Measurements from ENCODE around the gene RPS26.
"Not testable (repeated sequence)": the region's sequence is repeated elsewhere in the genome, so short reads cannot be mapped to it uniquely, and the experiment has no call there.

Gene RPS26

GRCh38 chr12:56041552-56042429 is at the start of gene RPS26:
RPS26 (plus strand) TSS chr12:56041918; CDS start chr12:56042167, 249 bp downstream.
- DNase-seq = peak; percentile 97

DNA sequence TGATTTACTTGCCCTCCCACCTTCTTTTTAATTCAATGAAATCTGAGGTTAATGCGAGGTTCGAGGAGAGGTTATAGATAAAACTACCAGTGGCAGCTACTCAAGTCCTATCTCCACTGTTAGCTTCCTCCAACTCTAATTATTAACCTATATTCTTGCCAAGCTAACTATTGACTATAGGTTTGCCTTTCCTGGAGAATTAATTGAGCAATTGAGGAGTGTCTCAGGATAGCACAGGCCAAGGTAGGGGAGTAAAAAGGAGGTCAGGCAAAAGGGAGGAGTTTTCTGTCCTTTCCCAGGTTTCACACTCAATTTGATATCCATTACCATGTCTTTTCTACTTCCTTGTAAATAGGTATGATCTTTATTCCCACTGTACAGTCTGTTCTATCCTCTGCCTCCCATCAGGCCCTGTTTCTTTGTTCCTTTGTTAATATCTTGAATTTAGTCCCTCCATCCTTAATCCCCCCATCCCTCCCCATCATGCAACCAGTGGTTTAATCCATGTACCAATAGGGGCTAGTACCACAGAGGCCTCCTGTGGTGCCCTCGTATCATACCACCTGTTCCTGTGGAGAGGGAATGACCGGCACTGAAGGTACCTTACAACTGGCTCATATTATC is 48.4 kb upstream of the RPS26 start:
- no peak for DNase-seq

DNA sequence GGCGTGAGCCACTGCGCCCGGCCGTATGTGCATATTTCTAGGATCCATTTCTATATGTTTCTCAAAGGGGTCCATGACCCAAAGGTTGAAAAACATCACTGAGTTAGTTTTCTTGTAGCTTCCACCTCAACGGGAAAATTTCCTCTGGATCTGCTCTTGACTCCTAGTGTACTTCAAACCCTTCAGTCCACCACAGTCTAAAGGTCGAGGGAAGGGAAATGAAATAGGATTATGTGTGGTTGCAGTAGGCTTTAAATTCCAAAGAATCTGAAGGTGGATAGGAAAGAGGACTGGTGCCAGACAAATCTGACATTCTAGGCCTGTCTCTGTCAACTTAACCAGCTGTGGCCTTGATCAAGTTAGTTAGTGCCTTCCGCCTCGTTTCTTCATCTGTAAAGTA is 46.4 kb upstream of the RPS26 start:
- DNase-seq = no peak

DNA sequence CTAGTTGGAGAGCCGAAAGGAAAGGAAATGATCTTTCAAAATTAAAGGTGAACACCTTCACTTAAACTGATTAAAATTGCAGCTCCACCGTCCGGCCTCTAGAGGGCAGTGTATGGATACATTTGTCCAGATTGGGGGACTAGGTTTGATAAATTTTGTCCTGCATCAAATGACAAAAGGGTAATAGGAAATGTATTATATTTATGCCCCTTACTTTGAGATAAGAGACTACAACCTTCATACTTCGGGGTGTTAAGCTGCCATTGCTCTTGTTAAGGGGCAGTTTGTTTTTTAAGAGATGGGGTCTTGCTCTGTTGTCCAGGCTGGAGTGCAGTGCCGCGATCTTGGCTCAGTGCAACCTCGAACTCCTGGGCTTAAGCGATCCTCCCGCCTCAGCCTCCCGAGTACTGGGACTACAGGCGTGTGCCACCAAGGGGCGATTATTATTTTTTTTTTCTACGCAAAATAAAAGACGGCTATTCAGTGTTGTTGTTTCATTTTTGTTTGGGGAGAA is 45.5 kb upstream of the RPS26 start:
- DNase-seq = no peak

DNA sequence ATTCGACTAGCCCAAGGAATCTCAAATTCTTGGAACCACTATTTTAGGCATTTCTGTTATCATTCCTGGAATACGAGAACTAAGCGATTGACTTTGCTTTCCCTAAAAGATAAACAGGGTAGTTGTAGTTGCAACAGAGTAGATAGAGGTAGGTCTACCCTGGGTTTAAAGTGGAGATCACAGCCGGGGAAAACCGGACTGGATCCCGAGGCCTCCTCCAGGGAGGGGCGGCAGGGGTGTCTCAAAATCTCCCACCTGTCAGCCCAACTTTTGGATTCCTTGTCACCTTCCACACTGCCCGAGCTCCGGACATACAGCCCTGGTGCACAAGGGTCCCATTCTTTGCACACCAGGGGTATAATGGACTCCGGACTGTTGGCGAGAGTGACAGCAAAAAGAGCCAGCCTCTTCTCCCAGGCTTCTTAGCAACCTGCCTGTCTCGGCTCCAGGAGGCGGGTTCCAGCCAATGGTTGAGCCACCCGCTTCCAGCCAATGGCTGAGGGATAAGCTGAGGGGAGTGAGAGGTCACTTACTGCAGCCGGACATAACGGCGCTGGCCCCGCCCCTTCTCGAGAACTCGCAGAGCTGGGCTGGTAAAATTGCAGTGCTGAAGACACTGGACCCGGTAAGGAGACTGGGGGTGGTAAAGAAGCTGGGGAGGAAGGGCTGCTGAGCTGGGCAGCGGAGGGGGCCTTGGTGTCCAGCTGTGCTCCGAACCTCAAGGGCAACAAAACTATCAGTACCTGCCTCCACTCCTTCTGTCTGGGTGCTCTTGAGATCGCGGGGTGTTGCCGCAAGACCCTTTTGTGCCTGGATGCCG is 44.8 kb upstream of the RPS26 start, which contains the start of gene SUOX:
TSS of gene SUOX (plus strand) at position 562 of the 820 bp plus-strand sequence. CDS start 4,946 bp downstream, outside the sequence.
- DNase-seq = peak; percentile 69

- DNase-seq = no peak
Measured at GRCh38 chr12:55997535-55997859, 44.2 kb upstream of the RPS26 start.

- DNase-seq = not testable (repeated sequence)
Measured at GRCh38 chr12:55999522-55999921, 42.2 kb upstream of the RPS26 start.

DNA sequence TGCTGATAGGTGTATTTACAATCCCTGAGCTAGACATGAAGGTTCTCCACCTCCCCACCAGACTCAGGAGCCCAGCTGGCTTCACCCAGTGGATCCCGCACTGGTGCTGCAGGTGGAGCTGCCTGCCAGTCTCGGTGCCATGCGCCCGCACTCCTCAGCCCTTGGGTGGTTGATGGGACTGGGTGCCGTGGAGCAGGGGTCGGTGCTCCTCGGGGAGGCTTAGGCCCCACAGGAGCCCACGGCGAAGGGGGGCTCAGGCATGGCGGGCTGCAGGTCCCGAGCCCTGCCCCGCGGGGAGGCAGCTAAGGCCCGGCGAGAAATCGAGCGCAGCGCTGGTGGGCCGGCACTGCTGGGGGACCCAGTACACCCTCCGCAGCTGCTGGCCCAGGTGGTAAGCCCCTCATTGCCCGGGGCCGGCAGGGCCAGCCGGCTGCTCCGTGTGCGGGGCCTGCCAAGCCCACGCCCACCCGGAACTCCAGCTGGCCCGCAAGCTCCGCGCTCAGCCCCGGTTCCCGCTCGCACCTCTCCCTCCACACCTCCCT is 41.6 kb upstream of the RPS26 start:
- DNase-seq = not testable (repeated sequence)

- no peak for DNase-seq
Measured at GRCh38 chr12:56001487-56002100, 40.1 kb upstream of the RPS26 start.

GRCh38 chr12:56003376-56003775 is 38.3 kb upstream of the RPS26 start:
- DNase-seq = not testable (repeated sequence)

DNA sequence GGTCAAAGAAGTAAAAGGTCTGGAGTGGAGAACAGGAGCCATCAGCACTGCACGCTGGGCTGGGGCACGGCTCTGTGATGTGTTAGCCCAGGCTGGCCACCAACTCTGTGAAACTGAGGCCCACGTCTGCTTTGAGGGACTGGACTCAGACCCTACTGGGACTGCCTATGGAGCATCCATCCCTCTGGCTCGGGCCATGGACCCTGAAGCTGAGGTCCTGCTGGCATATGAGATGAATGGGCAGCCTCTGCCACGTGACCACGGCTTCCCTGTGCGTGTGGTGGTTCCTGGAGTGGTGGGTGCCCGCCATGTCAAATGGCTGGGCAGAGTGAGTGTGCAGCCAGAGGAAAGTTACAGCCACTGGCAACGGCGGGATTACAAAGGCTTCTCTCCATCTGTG is 37.5 kb upstream of the RPS26 start:
- no peak for DNase-seq

GRCh38 chr12:56007564-56008559 is 33.9 kb upstream of the RPS26 start:
- no peak for DNase-seq

- no peak for DNase-seq
Measured at GRCh38 chr12:56010111-56010570, 31.6 kb upstream of the RPS26 start.

GRCh38 chr12:56011509-56012090 is 30.1 kb upstream of the RPS26 start:
- DNase-seq = no peak

- no peak for DNase-seq
Measured at GRCh38 chr12:56013482-56013881, 28.2 kb upstream of the RPS26 start.

DNA sequence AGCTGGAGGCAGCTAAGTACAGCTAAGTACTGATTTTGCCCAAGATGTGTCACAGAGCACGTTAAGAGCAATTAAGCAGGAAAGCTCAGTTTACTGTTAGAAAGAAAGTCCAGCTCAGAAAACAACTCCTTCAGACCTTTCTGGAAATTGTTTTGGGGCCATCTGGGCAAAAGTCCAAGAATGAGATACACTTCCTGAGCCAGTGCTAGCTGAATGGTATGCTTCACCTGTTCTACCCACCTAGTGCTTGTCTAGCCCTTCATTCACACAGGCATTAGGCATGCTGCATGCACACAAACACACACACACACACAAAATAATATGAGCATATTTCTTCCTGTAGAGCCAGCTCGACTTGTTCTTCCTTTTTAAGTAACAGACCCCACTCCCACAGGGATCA is 27.5 kb upstream of the RPS26 start:
- no peak for DNase-seq

- DNase-seq = no peak
Measured at GRCh38 chr12:56017181-56017580, 24.5 kb upstream of the RPS26 start.

- no peak for DNase-seq
Measured at GRCh38 chr12:56018356-56018755, 23.4 kb upstream of the RPS26 start.

DNA sequence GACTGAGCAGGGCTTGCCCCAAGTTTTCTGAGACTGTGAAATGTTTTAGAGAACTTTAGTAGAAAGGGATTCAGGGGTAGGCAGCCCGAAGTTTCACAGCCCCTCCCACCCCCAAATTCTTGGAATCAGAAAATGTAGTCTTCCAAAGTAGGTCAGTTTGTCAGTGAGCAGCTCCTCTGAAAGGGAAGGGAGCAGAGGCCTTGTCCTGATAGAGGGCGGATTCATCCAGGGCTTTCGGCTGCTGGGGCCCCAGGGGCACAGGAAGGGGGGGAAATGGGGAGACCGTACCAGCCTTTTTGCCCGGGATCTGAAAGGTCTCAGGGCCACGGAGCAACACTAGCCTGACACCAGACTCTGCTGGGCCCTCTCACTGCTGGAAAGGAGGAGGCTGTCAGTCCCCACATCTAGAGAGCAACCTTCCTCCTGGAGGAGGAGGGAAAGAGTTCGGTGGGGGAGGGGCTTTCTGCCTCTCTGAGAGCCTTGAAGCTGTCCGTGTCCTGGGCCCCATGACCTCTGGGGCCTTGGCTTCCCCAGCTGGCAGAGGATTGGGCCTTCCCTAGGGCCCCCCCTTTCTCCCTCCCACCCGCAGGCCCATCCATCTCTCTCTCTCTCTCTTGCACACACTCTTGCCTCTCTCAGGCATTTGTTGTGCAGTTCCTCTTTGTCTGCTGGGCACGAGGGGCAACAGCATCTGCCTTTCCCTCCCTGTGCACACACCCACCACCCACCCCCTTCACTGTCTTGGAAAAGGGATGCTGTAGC is 21.1 kb upstream of the RPS26 start, which contains the start of gene IKZF4:
TSS of gene IKZF4 (plus strand) at position 621 of the 762 bp plus-strand sequence. CDS start 451 bp downstream, outside the sequence.
- DNase-seq = no peak

All from NCI-H1048 (cell line).